Measurements from ENCODE around the gene ADRA2A.

ADRA2A gene

DNA sequence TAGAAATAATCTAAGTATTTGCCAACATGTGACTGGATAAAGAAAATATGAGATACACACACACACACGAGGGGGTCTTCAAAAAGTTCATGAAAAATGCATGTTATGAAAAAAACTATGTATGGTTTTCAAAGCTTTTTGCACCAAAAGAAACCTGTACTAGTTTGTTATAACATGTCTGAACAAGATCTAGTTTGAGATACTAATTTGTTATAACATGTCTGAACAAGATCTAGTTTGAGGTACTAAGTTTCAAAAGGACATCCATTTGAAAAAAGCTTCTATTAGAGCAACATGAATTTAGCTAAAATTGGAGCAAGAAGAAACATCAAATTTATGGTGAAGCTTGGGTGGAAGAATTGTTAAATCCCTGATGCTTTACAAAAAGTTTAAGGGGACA is 19.8 kb upstream of the ADRA2A start:
- TF ChIP-seq, protein P1, sequence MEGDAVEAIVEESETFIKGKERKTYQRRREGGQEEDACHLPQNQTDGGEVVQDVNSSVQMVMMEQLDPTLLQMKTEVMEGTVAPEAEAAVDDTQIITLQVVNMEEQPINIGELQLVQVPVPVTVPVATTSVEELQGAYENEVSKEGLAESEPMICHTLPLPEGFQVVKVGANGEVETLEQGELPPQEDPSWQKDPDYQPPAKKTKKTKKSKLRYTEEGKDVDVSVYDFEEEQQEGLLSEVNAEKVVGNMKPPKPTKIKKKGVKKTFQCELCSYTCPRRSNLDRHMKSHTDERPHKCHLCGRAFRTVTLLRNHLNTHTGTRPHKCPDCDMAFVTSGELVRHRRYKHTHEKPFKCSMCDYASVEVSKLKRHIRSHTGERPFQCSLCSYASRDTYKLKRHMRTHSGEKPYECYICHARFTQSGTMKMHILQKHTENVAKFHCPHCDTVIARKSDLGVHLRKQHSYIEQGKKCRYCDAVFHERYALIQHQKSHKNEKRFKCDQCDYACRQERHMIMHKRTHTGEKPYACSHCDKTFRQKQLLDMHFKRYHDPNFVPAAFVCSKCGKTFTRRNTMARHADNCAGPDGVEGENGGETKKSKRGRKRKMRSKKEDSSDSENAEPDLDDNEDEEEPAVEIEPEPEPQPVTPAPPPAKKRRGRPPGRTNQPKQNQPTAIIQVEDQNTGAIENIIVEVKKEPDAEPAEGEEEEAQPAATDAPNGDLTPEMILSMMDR (IDR thresholded peaks at IDR 0.05; ENCODE audit: control extremely low read depth, extremely low read depth, low read depth, missing control alignments): no peak
- POLR2A ChIA-PET: no interaction called here
- DNase-seq (ENCODE audit: extremely low spot score): no peak
- CTCF ChIA-PET: interaction anchor here (1.3 kb wide), 1 partner anchor 20 kb away, joined by 4 read pairs; the partner anchor contains the start of gene ADRA2A

DNA sequence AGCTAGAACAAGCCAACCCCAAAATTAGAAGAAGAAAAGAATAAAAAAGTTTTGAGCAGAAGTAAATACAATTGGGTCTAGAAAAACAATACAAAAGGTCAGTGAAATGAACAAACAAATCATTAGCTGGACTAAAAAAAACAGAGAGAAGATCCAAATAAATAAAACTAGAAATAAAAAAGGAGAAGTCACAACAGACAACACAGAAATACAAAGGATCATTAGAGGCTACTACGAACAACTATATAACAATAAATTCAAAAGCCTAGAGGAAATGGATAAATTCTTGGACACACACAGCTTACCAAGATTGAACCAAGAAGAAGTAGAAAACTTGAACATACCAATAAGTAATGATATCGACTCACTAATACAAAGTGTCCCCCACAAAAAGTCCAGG is 13.4 kb upstream of the ADRA2A start:
- TF ChIP-seq, protein P1 (IDR thresholded peaks at IDR 0.05; ENCODE audit: control extremely low read depth, extremely low read depth, low read depth, missing control alignments): no peak

DNA sequence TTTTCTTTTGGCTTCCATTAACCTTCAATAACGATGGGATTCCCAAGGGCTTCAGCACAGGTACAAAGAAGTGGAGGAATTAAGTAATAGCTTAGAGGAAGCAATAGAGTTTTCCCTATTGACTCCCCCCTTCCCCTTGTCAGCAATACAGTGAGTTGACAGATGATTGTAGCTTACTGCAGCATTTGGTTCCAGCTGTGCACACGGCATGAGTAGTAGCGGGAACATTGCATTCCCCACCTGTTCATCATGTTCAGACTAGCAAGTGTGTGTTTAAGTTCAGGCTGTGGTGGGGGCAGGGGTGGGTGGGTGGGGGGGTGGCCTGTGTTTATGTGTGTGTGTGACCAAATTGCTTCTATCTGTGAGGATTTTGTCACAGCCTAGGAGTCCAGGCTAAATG is 4.6 kb upstream of the ADRA2A start:
- CTCF ChIA-PET: interaction anchor here (0.9 to 1.8 kb wide), 5 partner anchors 9 to 29 kb away, joined by 3 to 6 read pairs (median 3); no protein-coding TSS in a partner anchor
- TF ChIP-seq, protein P1 (IDR thresholded peaks at IDR 0.05; ENCODE audit: control extremely low read depth, extremely low read depth, low read depth, missing control alignments): no peak
- POLR2A ChIA-PET: no interaction called here
- DNase-seq (ENCODE audit: extremely low spot score): no peak

More for the DNA sequence above, 13.4 kb upstream of the ADRA2A start:
- POLR2A ChIA-PET: no interaction called here
- CTCF ChIA-PET: interaction anchor here (1.0 kb wide), 1 partner anchor 9 kb away, joined by 3 read pairs; no protein-coding TSS in a partner anchor
- no peak for DNase-seq (ENCODE audit: extremely low spot score)

DNA sequence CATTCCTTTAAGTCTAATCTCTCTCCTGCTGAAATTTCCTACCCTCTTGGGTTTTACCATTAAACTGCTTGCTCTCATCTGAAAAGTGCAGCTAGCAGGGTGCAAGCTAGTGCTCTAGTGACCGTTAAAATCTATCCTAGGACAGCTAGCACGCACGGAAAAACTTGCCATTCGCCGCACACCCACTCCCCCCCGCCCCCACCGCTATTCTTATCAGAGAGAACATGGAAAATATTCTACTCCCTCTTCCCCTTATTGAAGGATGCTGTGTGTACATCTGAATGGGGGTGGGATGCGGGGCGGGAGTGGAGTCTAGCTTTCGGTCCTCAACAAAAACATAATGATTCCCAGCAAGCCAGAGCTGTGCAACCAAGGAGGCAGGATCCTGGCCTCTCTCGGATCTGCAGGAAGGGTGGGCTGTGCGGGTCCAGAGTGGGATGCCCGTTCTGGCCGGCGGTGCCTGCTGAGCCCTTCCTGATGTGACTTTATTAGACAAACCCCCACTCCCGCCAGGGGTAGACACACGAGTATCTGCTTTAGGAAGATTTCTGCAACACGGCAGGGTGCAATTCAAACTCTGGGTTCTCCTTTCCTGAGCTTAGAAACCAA is 1.1 kb upstream of the ADRA2A start:
- CTCF ChIA-PET: interaction anchor here (0.9 to 2.3 kb wide), 5 partner anchors 12 to 1061 kb away, joined by 3 to 13 read pairs (median 5); no protein-coding TSS in a partner anchor
- peak; percentile 5 for DNase-seq (ENCODE audit: extremely low spot score)
- POLR2A ChIA-PET: no interaction called here
- TF ChIP-seq, protein P1 (IDR thresholded peaks at IDR 0.05; ENCODE audit: control extremely low read depth, extremely low read depth, low read depth, missing control alignments): no peak

DNA sequence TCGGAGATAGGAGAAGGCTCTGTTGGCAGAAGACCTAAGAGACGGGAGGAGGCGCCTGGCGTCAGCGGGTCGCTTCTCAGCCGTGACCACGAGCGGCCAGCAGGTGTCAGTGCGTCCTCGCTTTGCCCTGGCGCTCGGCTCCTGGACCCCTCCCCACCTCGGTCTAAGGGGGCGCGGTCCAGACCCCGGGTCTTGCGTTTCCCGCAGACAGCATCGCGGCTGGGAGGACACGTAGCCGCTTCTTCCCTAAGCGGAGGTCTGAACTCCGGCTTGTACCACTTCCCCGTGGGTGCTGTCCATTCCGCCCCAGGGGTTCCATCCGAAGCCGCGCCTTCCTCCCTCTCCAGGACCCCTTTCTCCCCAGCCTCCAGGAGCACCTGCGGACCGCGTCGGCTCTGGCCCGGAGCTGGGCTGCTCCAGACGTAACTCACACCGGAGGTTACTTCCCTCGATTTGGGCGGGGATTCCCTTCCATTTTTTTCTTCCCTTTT is 593 bp upstream of the ADRA2A start:
- peak; percentile 80 for DNase-seq (ENCODE audit: extremely low spot score)
- CTCF ChIA-PET: interaction anchor here (0.6 to 2.3 kb wide), 12 partner anchors 8 to 1060 kb away, joined by 3 to 13 read pairs (median 4); no protein-coding TSS in a partner anchor
- POLR2A ChIA-PET: no interaction called here
- TF ChIP-seq, protein P1 (IDR thresholded peaks at IDR 0.05; ENCODE audit: control extremely low read depth, extremely low read depth, low read depth, missing control alignments): peak; percentile 83

DNA sequence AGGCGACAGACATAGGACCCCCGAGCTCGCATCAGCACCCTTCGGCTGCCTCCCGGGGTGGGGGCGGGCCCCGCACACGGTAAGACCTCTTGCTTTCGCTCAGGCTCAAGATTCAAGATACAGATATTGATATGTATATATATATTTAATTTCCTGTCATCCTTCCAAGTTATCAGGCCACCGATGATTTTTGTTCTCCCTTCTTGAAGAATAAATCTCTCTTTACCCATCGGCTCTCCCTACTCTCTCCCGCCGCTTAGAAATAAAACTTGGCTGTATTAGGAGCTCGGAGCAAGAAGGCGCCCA is 603 bp downstream of the ADRA2A start:
- peak; percentile 14 for DNase-seq (ENCODE audit: extremely low spot score)
- TF ChIP-seq, protein P1 (IDR thresholded peaks at IDR 0.05; ENCODE audit: control extremely low read depth, extremely low read depth, low read depth, missing control alignments): no peak
- ChIA-PET POLR2A (no interaction called here), CTCF (interaction anchor here (0.9 to 2.2 kb wide), 5 partner anchors 10 to 63 kb away, joined by 3 to 13 read pairs (median 4); no protein-coding TSS in a partner anchor)

Data from GM10248 (cell line).